HG03025 (cell line): ENCODE data around the gene RMND5B.
A peak's percentile ranks its signal among the peaks of the same experiment; 100 is the strongest.
"Not testable (repeated sequence)": the region's sequence is repeated elsewhere in the genome, so short reads cannot be mapped to it uniquely, and the experiment has no call there.

Experiments used
- ATAC-seq: cut with Tn5 transposase; IDR thresholded peaks from one replicate; pipeline ENCODE4 v1.9.1; 2021; ENCODE audit warnings: mild to moderate bottlenecking, moderate library complexity; ENCODE audit not compliant: unreplicated experiment, low FRiP score

The RMND5B gene

DNA sequence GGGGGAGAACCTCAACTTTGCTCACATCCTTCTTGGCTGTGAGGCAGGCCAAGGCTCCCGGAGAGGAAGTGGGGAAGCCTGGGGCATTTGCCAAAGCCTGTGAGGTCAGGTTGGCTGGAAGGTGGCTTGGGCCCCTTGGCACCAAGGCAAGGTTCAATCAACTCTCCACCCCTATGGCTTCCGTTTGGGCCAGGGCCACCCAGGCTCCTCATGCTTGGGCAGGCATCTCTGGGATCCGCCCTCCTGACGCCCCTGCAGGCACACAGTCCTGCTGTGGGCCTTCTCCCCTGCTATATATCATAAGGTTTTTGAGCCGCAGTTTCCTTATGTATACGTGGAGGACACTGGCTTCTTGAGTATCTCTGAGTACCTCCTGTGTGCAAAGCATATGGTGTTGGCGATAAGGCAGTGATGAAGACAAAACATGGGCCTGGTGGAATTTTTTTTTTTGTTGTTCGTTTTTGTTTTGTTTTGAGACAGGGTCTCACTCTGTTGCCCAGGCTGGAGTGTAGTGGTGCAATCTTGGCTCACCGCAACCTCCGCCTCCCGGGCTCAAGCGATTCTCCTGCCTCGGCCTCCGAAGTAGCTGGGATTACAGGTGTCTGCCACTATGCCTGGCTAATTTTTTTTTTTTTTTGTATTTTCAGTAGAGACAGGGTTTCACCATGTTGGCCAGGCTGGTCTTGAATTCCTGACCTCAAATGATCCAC, 3.4 kb upstream of the RMND5B start:
- ATAC-seq = not testable (repeated sequence)

DNA sequence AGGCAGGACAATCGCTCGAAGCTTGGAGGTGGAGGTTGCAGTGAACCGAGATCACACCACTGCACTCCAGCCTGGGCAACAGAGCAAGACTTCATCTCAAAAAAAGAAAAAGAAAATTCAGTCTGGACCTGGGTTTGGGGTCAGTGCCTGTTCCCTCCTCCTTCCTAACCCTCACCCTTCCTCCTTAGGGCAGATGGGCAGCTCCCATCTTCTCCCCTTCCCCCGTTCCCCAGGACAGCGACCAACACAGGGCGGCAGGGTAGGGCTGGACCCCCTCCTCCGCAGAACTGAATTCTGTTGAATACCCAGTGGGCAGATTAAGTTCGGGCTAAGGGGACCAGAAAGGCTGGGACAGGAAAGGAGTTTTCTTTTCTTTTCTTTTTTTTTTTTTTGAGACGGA, 1.5 kb upstream of the RMND5B start:
- no peak for ATAC-seq

DNA sequence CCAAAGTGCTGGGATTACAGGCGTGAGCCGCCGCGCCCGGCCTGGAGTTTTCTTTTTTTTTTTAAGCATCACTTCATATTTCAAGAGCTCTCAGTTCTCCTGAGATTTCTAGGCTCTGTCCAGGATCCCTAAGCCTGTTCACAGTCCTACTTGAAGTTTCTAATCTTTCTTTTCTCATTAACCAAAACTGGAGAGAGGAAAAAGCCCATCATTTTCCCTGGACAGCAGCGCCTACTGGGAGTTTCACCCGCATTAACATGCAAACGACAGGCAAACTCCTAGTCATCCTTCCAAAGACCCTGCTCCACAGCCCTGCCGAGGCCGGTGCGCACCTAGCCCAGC, 609 bp upstream of the RMND5B start:
- not testable (repeated sequence) for ATAC-seq

DNA sequence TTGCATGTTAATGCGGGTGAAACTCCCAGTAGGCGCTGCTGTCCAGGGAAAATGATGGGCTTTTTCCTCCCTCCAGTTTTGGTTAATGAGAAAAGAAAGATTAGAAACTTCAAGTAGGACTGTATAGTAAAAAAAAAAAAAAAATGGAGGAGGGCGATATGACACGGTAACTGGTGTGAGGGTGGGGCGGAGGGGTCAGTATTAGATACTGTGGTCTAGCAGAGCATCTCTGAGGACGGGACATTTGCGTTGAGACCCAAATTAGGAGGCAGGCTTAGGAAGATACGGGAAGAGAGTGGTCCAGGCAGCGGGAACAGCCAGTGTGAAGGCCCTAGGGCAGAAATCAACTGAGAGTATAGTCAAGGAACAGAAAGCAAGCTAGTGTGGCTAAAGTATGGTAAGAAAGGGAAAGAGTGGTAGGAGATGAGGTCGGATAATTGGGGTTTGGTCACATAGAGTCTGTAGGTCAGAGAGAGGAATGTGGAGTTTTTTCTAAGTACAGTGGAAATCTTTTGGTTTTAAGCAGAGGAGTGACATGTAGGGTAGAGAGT, 707 bp downstream of the RMND5B start:
- ATAC-seq = no peak

DNA sequence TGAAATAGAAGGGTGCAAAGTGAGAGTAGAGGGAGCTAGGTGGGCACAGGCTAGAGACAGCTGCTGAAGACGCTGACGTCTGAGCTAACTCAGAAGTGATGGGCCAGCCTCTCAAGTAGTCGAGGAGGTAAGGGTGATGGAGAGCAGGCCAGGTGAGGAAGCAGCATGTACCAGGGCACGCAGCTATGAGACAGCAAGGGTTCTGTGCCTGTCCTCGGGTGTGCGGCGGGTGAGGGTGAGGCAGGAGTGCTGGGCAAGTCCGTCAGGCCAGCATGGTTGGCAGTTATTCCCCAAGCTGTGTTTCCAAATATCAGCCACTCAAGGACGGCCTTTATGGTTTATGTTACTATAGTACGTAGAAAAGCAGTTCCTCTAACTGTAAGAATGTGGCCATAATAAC, 6.2 kb downstream of the RMND5B start:
- no peak for ATAC-seq

DNA sequence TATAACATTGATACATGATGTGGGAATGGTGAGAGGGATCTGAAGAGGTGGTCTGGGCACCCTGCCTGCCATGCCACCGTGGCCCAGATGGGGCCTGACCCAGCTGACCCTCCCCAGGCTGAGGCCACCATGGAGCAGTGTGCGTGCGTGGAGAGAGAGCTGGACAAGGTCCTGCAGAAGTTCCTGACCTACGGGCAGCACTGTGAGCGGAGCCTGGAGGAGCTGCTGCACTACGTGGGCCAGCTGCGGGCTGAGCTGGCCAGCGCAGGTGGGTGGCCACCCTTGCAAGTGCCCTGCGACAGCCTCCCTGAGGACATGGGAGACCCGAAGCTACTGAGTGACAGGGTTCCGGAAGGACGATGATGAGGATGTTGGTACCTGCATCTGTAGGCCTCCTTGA, 7.2 kb downstream of the RMND5B start:
- ATAC-seq = no peak

DNA sequence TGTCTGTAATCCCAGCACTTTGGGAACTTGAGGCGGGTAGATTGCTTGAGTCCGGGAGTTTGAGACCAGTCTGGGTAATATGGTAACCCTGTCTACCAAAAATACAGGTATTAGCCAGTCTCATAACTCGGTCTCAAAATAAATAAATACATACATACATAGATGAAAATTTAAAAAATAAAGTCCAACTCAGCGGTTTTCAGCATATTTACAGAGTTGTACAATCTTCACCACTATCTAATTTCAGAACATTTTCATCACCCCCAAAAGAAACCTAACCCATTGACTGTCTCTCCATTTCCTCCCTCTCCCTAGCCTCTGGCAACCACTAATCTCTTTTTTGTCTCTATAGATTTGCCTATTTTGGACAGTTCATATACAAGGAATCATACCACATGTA, 10.7 kb downstream of the RMND5B start:
- ATAC-seq = no peak

DNA sequence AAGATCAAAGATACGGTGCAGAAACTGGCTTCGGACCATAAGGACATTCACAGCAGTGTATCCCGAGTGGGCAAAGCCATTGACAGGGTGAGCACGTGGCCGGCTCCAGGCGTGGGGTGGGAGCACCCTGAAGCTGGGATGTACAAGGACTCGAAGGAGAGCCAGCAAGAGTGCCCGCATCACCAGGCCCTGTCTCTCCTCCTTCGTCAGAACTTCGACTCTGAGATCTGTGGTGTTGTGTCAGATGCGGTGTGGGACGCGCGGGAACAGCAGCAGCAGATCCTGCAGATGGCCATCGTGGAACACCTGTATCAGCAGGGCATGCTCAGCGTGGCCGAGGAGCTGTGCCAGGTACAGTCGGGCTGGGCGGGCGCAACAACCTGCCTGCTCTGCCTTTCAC, 11.8 kb downstream of the RMND5B start:
- no peak for ATAC-seq

DNA sequence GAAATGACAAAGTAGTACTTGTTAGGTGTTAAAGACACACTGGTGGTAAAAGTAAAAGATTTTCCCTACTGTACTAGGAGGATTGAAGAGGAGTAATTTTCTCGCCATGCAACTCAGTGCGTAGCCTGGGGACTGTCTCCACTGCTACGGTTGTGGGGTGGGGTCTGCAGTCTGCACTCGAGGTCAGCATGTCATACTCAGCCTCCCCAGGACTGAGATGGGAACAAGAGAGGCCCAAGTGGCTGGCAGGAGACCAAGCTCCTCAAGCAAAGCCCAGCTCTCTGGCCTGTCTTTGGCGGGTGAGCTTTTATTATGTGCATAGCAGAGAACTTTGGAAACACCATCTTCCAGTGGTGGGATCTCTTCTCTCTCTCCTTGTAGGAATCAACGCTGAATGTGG, 12.4 kb downstream of the RMND5B start:
- ATAC-seq = no peak

DNA sequence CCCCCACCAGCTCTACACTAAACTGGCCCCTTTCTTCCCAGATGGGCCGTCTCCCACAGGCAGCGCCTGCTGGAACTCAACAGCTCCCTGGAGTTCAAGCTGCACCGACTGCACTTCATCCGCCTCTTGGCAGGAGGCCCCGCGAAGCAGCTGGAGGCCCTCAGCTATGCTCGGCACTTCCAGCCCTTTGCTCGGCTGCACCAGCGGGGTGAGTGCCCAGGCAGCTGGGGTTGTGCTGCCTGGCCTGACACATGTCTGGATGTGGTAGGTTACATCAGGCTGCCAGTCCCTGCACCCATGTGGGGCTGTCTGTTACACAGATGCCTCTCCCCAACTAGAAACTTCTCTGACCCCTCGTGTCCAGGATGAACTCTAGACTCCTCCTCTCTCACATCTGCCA, 13.1 kb downstream of the RMND5B start:
- no peak for ATAC-seq

DNA sequence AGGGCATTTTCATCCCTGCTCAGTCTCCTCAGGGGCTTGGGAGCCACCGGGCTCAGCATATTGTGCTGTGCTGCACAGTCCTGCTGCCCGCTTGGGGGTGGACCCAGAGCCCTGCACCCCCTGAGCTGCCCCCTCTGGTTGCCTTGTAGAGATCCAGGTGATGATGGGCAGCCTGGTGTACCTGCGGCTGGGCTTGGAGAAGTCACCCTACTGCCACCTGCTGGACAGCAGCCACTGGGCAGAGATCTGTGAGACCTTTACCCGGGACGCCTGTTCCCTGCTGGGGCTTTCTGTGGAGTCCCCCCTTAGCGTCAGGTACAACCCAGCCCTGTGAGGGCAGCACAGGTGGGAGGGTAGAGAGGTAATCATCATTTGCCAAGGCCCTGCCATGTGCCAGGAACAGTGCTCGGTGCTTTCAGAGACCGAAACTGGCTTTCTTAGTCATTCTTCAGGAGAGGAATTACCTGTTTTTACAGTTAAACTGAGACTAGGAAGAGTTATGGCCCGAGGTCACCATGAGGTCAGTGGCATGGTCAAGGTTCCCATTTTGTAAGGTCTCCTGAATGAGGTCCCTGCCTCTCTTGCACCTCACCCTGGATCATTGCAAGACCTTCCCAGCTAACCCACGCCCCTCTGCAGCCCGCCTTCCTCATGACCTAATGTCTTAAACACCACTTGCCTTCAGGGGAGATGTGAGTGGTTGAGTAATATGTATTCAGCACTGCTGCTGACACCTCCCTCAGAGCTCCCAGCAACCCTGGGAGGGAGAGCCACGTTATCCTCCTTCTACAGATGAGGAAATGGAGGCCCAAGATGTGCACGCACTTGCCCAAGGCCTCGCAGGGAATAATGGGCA, 15.4 kb downstream of the RMND5B start:
- ATAC-seq = no peak

DNA sequence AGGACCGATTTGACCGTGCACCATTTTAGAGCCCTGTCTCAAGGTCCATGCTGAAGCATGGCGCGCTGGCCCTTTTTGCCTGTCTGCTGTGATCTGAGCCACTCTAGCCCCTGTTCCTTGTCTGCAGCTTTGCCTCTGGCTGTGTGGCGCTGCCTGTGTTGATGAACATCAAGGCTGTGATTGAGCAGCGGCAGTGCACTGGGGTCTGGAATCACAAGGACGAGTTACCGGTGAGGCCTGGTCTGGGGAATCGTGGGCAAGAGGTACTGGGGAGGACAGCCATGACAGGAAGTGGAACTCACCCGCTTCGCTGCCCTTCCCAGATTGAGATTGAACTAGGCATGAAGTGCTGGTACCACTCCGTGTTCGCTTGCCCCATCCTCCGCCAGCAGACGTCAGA, 16.6 kb downstream of the RMND5B start:
- ATAC-seq = no peak

DNA sequence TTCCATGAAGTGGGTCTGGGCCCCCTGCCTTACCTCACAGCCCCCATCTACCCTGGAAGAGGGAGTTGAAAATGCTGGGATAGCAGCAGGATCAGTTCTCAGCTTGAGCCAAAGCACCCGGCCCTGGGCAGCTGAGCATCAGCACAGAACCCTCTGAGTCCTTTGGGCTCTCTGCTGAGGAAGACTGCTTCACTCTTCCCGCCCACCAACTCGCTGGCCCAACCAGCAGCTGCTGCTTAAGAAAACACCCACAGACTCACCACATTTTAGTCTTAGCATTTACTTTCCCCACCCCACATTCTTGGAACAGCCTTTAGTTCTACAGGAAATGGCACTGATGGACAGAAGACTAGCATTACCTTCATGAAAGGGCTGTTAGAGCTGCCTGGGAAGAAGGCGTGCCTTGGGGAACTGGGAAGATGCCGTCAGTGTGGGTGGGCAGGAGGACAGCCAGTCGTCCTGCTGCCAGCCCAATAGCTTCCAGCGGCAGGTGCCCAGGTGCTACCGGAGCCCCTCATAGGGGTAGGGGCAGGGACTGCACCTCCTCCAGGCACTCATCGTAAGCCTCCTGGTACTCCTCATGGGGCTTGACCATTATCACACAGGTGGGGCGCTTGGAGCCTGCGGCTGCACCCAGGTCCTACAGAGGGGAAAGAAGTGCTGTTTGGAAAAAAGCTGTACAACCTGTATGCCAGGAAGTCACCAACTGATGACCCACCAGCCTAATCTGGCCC, 18.6 kb downstream of the RMND5B start:
- no peak for ATAC-seq

DNA sequence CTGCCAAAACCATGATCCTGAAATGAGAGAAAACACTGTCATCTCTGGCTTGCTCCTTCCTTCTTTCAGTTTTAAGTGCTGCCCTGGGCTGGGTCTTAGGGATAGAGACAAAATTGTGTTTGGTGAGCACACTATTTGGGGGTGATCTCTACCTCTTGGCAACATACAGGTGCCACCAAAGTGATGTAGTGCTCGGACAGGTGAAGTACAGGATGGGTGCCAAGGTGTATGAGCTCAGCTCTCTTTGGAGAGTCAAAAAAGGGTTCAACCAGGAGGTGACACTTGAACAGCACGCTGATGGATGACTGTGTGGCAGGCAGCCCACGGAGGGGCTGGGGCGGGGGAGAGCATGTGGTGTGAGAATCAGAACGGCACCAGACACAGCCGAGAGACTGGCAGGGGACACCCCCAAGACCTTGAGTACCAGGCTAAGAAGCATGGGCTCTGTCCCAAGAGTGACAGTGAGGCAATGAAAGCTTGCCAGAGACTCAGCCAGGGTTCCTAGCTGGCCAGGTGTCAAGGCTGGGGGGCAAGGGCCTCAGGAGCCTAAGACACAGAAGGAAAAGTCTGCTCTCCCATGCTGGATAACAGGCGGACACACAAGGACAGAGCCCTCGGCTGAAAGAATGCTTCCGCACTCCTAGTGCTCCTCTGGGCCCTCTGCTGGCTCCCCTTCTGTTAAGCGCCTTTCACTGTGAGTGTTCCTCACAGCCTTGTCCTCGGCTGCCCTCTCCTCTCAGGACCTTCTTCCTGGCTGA, 20.3 kb downstream of the RMND5B start:
- ATAC-seq = no peak

DNA sequence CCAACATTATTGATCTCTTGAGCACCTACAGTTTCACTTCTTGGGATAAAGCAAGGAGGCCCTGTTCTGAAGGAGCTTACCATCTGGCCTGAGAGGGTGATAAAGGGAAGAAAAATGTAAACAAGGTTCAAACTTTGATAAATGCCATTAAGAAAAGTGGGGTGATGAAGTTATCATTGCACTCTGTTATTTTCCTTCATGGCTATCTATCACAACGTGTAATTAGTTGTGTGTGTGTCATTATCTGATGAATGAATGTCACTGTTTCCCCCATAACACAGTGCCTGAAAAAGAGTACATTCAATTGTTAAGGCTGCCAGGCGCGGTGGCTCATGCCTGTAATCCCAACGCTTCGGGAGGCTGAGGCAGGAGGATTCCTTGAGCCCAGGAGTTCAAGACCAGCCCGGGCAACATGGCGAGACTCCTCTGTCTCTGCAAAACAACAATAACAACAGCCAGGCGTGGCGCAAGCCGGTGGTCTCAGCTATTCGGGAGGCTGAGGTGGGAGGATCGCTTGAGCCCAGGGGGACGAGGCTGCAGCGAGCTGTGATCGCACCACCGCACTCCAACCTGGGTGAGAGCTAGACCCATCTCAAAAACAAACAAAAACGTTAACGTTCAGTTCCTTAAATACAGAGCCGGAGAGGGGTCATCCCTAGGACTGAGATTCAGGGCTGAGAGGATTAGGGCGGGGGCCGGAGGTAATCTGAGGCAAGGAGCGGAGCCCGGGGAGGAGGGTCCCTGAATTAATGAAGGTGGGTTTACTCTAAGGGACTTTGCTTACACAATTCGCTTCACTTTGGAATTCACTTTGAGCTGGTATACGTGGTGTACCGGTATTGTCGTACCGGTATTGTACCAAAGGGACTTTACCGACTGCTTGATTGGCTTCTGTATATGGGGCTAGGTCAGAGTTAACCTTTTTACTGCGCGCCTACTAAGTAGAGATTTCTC, 22.0 kb downstream of the RMND5B start:
- ATAC-seq = no peak

DNA sequence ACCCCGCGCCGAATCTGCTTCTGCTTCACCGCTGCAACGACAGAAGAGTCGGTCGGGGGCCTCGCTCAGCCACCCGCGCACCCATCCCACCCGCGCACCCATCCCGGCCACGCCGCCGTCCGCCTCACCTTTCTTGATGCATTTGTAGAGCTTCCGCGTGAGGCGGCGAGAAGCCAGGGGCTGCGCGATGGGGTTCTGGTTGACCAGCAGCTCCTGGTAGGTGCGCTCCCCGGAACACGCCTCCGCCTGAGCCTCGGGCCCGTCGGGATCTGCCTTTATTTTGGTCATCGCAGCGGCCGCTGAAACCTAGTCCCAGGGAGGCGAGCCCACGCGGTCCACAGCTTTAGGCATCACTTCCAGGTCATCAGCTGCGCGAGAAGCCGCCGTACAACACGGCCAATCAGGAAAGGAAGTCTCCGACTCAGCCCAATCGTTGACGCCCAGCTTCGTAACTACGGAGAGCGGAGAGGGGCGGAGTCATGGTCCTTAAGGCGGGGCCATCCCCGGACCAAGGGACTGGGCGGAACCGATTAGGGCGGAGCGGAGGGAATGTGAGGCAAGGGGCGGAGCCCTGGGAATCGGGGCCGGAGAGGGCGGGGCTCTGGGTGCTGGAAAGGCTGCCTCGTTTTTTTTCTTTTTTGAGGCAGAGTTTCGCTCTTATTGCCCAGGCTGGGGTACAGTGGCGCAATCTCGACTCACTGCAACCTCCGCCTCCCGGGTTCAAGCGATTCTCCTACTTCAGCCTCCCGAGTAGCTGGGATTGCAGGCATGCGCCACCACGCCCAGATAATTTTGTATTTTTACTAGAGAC, 22.9 kb downstream of the RMND5B start, which contains the start of gene NHP2:
TSS of gene NHP2 (minus strand) at position 356 of the 811 bp plus-strand sequence. CDS start at position 288, 68 bp downstream.
- peak; percentile 96 for ATAC-seq

DNA sequence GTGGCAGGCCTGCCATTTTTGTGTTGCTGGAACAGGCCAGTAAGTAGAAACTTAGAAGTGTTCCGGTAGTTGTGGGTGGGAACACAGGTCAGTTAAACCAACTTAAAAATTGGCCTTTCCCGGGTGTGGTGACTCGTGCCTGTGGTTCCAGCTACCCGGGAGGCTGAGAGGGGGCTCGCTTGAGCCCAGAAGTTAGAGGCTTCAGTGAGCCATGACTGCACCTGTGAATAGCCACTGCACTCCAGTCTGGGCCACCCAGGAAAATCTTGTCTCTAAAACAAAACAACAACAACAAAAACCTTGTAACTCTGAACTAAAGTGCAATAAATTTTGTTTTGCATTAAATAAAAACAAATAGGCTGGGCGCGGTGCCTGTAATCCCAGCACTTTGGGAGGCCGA, 24.3 kb downstream of the RMND5B start:
- ATAC-seq = no peak

DNA sequence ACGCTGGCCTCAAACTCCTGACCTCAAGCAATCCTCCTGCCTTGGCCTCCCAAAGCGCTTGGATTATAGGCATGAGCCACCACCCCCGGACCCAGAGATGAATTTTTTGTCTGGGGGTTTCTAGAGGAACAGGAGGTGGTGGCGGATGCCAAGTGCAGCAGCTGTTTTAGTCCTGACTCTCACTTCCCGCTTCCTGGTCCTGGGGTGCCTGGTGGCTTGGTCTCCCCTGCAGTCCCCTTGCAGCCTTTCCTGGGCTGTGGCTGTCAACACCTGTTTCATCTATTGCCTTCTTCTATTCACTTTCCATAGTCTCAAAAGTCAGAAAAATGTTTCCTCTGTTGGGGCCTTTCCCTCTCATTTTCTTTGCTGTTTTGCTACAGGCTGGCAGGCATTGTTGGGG, 29.4 kb downstream of the RMND5B start:
- no peak for ATAC-seq
